Keratinocyte (primary cell): ENCODE measurements around the gene RGS9. TPM values are rescaled to one million over a fixed set of nuclear protein-coding genes. Genes with fewer than 3 reads are reported as not detected.

Experiments used
- DNase-seq: peaks from one replicate; pipeline ENCODE4 v3.0.0-alpha.2; 2011; ENCODE audit warnings: low read depth, missing footprints, low spot score
- FAIRE-seq: peaks from 2 replicates; lab custom pipeline; 2011; peaks lifted over from hg19 to GRCh38; lab: Jason Lieb, UNC
- H2AFZ ChIP-seq: 2 replicates; pipeline ENCODE4 v1.6.0; 2012; ENCODE audit warnings: low read length, control low read depth, inconsistent platforms; ENCODE audit not compliant: control insufficient read depth
- H3K27ac ChIP-seq: 2 replicates; pipeline ENCODE4 v1.5.1; 2011; ENCODE audit warnings: low read length; ENCODE audit not compliant: control insufficient read depth, insufficient read depth
- H3K27me3 ChIP-seq: 3 replicates; pipeline ENCODE4 v1.6.0; 2011; ENCODE audit warnings: low read length; ENCODE audit not compliant: control insufficient read depth, insufficient read depth; ENCODE audit errors: extremely low read depth
- H3K36me3 ChIP-seq, 2 experiments: 2 replicates in 1 of 2; 3 replicates in 1 of 2; pipeline ENCODE4 v1.5.1; 2011; ENCODE audit warnings: low read length in 2 of 2, mild to moderate bottlenecking in 1 of 2; ENCODE audit not compliant: control insufficient read depth in 2 of 2, insufficient read depth in 2 of 2; ENCODE audit errors: extremely low read depth in 1 of 2
- H3K4me1 ChIP-seq: 3 replicates; pipeline ENCODE4 v1.5.1; 2011; ENCODE audit warnings: low read length; ENCODE audit not compliant: control insufficient read depth, insufficient read depth; ENCODE audit errors: extremely low read depth
- H3K4me2 ChIP-seq: 3 replicates; pipeline ENCODE4 v1.6.0; 2011; ENCODE audit warnings: low read depth, low read length; ENCODE audit not compliant: control insufficient read depth, insufficient read depth; ENCODE audit errors: extremely low read depth
- H3K4me3 ChIP-seq, 3 experiments: fragments of 200-600 bp in 1 of 3; sonication (generic) in 1 of 3; 2 replicates in 2 of 3; 3 replicates in 1 of 3; pipeline ENCODE4 v1.5.1; 2011 to 2016; ENCODE audit warnings: low read length in 3 of 3, mild to moderate bottlenecking in 3 of 3, control low read depth in 2 of 3, inconsistent platforms in 1 of 3, low read depth in 1 of 3, mixed read lengths in 1 of 3, mixed run types in 1 of 3, moderate library complexity in 1 of 3; ENCODE audit not compliant: control insufficient read depth in 2 of 3, insufficient read depth in 2 of 3; ENCODE audit errors: extremely low read depth in 1 of 3
- H3K79me2 ChIP-seq: 2 replicates; pipeline ENCODE4 v1.6.0; 2012; ENCODE audit warnings: low read length; ENCODE audit not compliant: control insufficient read depth, insufficient read depth
- H3K9ac ChIP-seq: 3 replicates; pipeline ENCODE4 v1.6.0; 2011; ENCODE audit warnings: low read length; ENCODE audit not compliant: control insufficient read depth, insufficient read depth; ENCODE audit errors: extremely low read depth
- H3K9me1 ChIP-seq: 3 replicates; pipeline ENCODE4 v1.6.0; 2011; ENCODE audit warnings: low read length; ENCODE audit not compliant: control insufficient read depth, insufficient read depth; ENCODE audit errors: extremely low read depth
- H3K9me3 ChIP-seq: 2 replicates; pipeline ENCODE4 v1.5.1; 2012; ENCODE audit warnings: low read depth, low read length; ENCODE audit not compliant: control insufficient read depth
- H4K20me1 ChIP-seq: 3 replicates; pipeline ENCODE4 v1.6.0; 2011; ENCODE audit warnings: low read length; ENCODE audit not compliant: control insufficient read depth, insufficient read depth; ENCODE audit errors: extremely low read depth
- EZH2 ChIP-seq: IDR thresholded peaks from one replicate; pipeline ENCODE4 v1.6.1; 2012; ENCODE audit warnings: inconsistent platforms, mild to moderate bottlenecking, low read length, moderate library complexity
- dilution Hi-C: fragments of 300-500 bp; cut with MboI; formaldehyde crosslinking; loops from one replicate; pipeline ENCODE4 v1.7.0; 2020; ENCODE audit warnings: low sequenced_read_pairs; ENCODE audit not compliant: extremely low pct_ligation_motif_present
- polyA plus RNA-seq, 5 experiments: library from polyadenylated mRNA; depleted of rRNA in 3 of 5; stranded (reverse) in 3 of 5; stranded (forward) in 1 of 5; unstranded in 1 of 5; fragments of >200 nt; gene quantifications; 1 replicate in 1 of 5; 2 replicates in 3 of 5; 3 replicates in 1 of 5; pipeline versions ENCODE4 v1.2.1 to v1.2.3, GENCODE V29; 2011 to 2012; ENCODE audit warnings: missing spikeins in 2 of 5, low read depth in 1 of 5, low replicate concordance in 1 of 5
- TF ChIP-seq, protein P1 (sequence below), 3 experiments: IDR thresholded peaks in 1 of 3; conservative IDR thresholded peaks in 1 of 3; optimal IDR thresholded peaks in 1 of 3; 2 replicates in 2 of 3; 3 replicates in 1 of 3; pipeline versions ENCODE3 to v1.5.1; 2011; ENCODE audit warnings: low read length in 3 of 3, mild to moderate bottlenecking in 3 of 3, moderate library complexity in 2 of 3, control low read depth in 1 of 3, inconsistent platforms in 1 of 3; ENCODE audit not compliant: insufficient read depth in 2 of 3; ENCODE audit errors: extremely low read depth in 1 of 3

The RGS9 gene
- polyA plus RNA-seq, 1 donor (not counting 4 experiments of a cell fraction or from before 2014, with no cell fraction given): 4.8 TPM

DNA sequence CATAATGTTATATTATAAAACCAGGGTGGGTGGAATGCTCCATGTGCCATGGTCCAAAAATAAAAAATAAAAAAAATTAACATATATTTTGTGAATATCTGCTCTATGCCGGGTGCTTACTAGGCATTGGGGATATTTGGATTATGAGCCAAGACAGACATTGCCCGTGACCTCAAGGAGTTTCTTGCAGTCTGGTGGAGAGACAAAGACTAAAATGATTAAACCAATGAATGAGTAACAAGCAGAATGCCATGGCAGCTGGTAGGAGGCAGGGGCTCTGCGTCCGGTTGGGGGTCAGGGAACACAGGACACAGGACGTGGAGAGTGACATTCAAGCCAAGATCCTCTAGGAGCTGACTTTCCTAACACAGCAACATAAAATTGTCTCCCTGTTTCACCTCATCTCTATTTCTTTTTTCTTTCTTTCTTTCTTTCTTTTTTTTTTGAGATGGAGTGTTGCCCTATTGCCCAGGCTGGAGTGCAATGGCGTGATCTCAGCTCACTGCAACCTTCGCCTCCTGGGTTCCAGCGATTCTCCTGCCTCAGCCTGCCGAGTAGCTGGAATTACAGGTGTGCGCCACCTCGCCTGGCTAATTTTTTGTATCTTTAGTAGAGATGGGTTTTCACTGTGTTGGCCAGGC lies 35.4 kb downstream of the RGS9 start:
- no peak overlapping the region for H3K9ac ChIP-seq
- H3K27ac ChIP-seq: no peak overlapping the region
- no peak overlapping the region for H2AFZ ChIP-seq
- DNase-seq (no peak), FAIRE-seq (no peak)
- H3K9me1 ChIP-seq: no peaks in the 10 kb centered on the region
- no peaks in the 10 kb centered on the region for H3K79me2 ChIP-seq
- no peak overlapping the region for H3K4me2 ChIP-seq
- no peak for TF ChIP-seq EZH2
- TF ChIP-seq, protein P1, sequence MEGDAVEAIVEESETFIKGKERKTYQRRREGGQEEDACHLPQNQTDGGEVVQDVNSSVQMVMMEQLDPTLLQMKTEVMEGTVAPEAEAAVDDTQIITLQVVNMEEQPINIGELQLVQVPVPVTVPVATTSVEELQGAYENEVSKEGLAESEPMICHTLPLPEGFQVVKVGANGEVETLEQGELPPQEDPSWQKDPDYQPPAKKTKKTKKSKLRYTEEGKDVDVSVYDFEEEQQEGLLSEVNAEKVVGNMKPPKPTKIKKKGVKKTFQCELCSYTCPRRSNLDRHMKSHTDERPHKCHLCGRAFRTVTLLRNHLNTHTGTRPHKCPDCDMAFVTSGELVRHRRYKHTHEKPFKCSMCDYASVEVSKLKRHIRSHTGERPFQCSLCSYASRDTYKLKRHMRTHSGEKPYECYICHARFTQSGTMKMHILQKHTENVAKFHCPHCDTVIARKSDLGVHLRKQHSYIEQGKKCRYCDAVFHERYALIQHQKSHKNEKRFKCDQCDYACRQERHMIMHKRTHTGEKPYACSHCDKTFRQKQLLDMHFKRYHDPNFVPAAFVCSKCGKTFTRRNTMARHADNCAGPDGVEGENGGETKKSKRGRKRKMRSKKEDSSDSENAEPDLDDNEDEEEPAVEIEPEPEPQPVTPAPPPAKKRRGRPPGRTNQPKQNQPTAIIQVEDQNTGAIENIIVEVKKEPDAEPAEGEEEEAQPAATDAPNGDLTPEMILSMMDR (optimal IDR thresholded peaks at IDR 0.05 in 1 of 3, IDR thresholded peaks at IDR 0.05 in 1 of 3, conservative IDR thresholded peaks at IDR 0.05 in 1 of 3; ENCODE audit: extremely low read depth in 1 of 3, insufficient read depth in 2 of 3, low read length in 3 of 3): no peak
- no peaks in the 10 kb centered on the region for H4K20me1 ChIP-seq
- dilution Hi-C loops: no loop called here
- H3K36me3 ChIP-seq: no peaks in the 10 kb centered on the region
- no peaks in the 10 kb centered on the region for H3K4me1 ChIP-seq
- peaks cover 9% of the 10 kb centered on the region for H3K27me3 ChIP-seq
- H3K9me3 ChIP-seq: no peaks in the 10 kb centered on the region
- H3K4me3 ChIP-seq: no peak overlapping the region

DNA sequence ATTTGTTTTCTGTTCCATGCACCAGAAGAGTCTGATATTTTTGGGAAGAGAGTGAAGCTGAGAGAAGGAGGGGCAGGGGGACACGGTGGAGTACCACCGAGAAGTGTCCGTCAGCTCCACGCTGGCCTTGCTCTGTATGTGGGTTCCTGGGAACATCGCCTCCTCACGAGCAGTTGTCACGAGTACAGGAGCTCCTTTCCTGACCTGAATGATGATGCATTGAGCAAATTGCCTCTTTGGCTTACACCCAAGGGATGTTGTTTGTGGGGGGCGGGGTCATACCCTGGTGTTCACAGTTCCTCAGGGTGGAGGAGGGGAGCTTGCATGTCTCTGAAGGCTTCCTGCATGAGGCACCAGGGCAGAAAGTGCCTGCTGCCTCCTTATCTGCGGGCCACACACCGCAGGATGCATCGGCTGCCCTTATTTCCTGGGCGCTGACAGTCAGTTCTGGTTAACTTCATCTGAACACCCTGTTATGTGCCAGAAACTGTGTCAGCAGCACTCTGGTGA lies 36.2 kb downstream of the RGS9 start:
- H3K36me3 ChIP-seq: no peaks in the 10 kb centered on the region
- DNase-seq (no peak), FAIRE-seq (no peak)
- no peak for TF ChIP-seq EZH2
- TF ChIP-seq, protein P1 (optimal IDR thresholded peaks at IDR 0.05 in 1 of 3, IDR thresholded peaks at IDR 0.05 in 1 of 3, conservative IDR thresholded peaks at IDR 0.05 in 1 of 3; ENCODE audit: extremely low read depth in 1 of 3, insufficient read depth in 2 of 3, low read length in 3 of 3): no peak
- H3K9ac ChIP-seq: no peak overlapping the region
- H4K20me1 ChIP-seq: no peaks in the 10 kb centered on the region
- H3K9me1 ChIP-seq: no peaks in the 10 kb centered on the region
- no peak overlapping the region for H3K4me3 ChIP-seq
- no peaks in the 10 kb centered on the region for H3K4me1 ChIP-seq
- H3K27ac ChIP-seq: no peak overlapping the region
- H3K9me3 ChIP-seq: no peaks in the 10 kb centered on the region
- H2AFZ ChIP-seq: no peak overlapping the region
- dilution Hi-C loops: no loop called here
- peaks cover 9% of the 10 kb centered on the region for H3K27me3 ChIP-seq
- H3K4me2 ChIP-seq: no peak overlapping the region
- no peaks in the 10 kb centered on the region for H3K79me2 ChIP-seq
